Measurements from ENCODE around the gene PSG2.

DNA sequence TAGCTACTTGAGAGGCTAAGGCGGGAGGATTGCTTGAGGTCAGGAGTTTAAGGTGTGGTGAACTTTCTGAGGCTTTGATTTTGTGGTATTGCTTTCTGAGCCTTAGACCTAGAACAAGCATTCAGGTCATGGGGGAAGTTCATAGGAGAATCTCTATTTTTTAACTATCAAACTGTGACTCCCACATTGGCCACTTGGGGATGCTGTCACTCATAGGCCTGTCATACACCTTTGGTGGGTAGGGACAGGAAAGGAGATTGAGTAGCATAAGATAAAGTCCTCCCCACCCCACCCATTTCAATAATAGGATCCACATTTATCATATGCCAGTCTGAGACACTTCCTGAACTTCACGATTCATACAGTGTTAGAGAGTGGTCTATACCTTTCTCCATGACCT is 41.9 kb upstream of the PSG2 start:
- no peak for TF ChIP-seq POLR2A (IDR thresholded peaks at IDR 0.05)
- no peak for TF ChIP-seq CTCF (IDR thresholded peaks at IDR 0.05)

All from heart left ventricle (tissue), 13 donors.